NCI-H1092 (cell line): Measurements from ENCODE around the gene EPB41L1.

Source experiments
- DNase-seq: peaks from one replicate; lab custom pipeline; 2025; lab: John Stamatoyannopoulos, UW

The EPB41L1 gene

GRCh38 chr20:36281785-36282380 is 127.3 kb downstream of the EPB41L1 start:
- DNase-seq, result no peak
